Large intestine (tissue), 3 donors: ENCODE data around the gene SELP. TPM values are rescaled to one million over a fixed set of nuclear protein-coding genes. Genes with fewer than 3 reads are reported as not detected.
A peak's percentile ranks its signal among the peaks of the same experiment; 100 is the strongest.

Experiments used
- DNase-seq, 2 donors: peaks; one replicate each; pipeline versions ENCODE4 v3.0.0 to v3.0.0-alpha.2; 2013
- H3K27ac ChIP-seq: one replicate; pipeline ENCODE4 v1.5.1; 2013; ENCODE audit warnings: low read length
- H3K27me3 ChIP-seq: 2 replicates; pipeline ENCODE4 v1.6.1; 2013; ENCODE audit warnings: low read length; ENCODE audit not compliant: control insufficient read depth, insufficient read depth
- H3K36me3 ChIP-seq: 2 replicates; pipeline ENCODE4 v1.6.1; 2013; ENCODE audit warnings: low read length; ENCODE audit not compliant: control insufficient read depth, insufficient read depth
- H3K4me1 ChIP-seq: one replicate; pipeline ENCODE4 v1.6.1; 2013; ENCODE audit warnings: low read length; ENCODE audit not compliant: control insufficient read depth, insufficient read depth
- H3K4me3 ChIP-seq: one replicate; pipeline ENCODE4 v1.5.1; 2013; ENCODE audit warnings: low read length
- H3K9me3 ChIP-seq: one replicate; pipeline ENCODE4 v1.6.1; 2013; ENCODE audit warnings: mild to moderate bottlenecking, low read depth, low read length, moderate library complexity; ENCODE audit not compliant: control insufficient read depth
- WGBS: methylation state at CpG from one replicate; pipeline ENCODE4 v1.1.5; 2013; ENCODE audit warnings: low lambda C conversion rate; ENCODE audit not compliant: insufficient coverage; 5-methylcytosine and 5-hydroxymethylcytosine counted together
- polyA plus RNA-seq: library from polyadenylated mRNA; unstranded; fragments of 120-200 nt; gene quantifications from one replicate; pipeline ENCODE4 v1.2.1, GENCODE V29; 2013

Gene SELP
- polyA plus RNA-seq, 1 donor = 1.8 TPM

GRCh38 chr1:169623132-169623926 lies 6.6 kb downstream of the SELP start:
- H3K4me3 ChIP-seq = no peak overlapping the region
- DNase-seq = no peak
- no peaks in the 10 kb centered on the region for H3K4me1 ChIP-seq
- H3K9me3 ChIP-seq = no peaks in the 10 kb centered on the region
- peaks cover 10% of the 10 kb centered on the region for H3K27me3 ChIP-seq
- no peaks in the 10 kb centered on the region for H3K36me3 ChIP-seq
- no peak overlapping the region for H3K27ac ChIP-seq
- WGBS = 92% methylated on average over 2 of the region's 6 CpGs

DNA sequence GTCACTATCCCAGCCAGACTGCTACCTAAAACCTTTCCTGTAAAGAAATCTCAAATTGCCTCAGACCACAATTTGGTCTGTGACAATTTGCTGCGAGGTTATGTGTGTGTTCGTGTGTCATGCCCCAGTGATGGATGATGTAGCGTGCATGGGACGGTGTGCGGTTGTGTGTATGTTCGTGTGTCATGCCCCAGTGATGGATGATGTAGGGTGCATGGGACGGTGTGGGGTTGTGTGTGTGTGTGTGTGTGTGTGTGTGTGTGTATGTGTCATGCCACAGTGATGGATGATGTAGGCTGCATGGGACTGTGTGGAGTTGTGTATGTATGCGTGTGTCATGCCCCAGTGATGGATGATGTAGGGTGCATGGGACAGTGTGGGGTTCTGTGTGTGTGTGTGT lies 9.4 kb downstream of the SELP start:
- no peaks in the 10 kb centered on the region for H3K36me3 ChIP-seq
- DNase-seq = no peak
- no peak overlapping the region for H3K4me3 ChIP-seq
- 70% methylated on average over 2 of the region's 8 CpGs for WGBS
- H3K4me1 ChIP-seq = no peaks in the 10 kb centered on the region
- H3K27ac ChIP-seq = no peak overlapping the region
- peaks cover 11% of the 10 kb centered on the region for H3K27me3 ChIP-seq
- H3K9me3 ChIP-seq = no peaks in the 10 kb centered on the region

GRCh38 chr1:169618367-169618766 lies 11.6 kb downstream of the SELP start:
- H3K27me3 ChIP-seq = peaks cover 5% of the 10 kb centered on the region
- no peaks in the 10 kb centered on the region for H3K4me1 ChIP-seq
- H3K27ac ChIP-seq = no peak overlapping the region
- H3K4me3 ChIP-seq = no peak overlapping the region
- H3K36me3 ChIP-seq = no peaks in the 10 kb centered on the region
- WGBS = no CpG with 5 or more reads among the region's 2 CpGs
- H3K9me3 ChIP-seq = no peaks in the 10 kb centered on the region
- no peak for DNase-seq

DNA sequence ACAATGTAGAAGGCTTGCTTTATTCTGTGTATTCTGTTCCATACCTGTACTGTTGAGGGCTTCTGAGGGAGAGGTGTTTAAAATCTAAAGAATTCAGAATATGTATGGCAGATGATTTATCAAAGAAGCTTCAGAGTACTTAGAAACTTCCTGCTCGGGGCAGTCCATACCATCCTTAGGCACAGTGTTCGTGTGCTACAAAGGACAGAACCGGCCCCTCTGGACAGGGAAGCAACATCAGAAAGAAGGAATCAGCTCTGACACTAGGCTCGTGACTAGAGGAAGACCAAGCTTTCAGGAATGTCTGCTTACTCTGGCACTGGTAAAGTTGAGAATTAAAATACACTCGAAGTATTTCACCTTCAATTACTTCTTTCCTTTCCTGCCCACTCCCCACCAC lies 14.1 kb downstream of the SELP start:
- Histone ChIP-seq H3K4me3 (no peak overlapping the region), H3K4me1 (no peaks in the 10 kb centered on the region), H3K27me3 (peaks cover 8% of the 10 kb centered on the region), H3K36me3 (no peaks in the 10 kb centered on the region), H3K9me3 (no peaks in the 10 kb centered on the region), H3K27ac (no peak overlapping the region)
- no CpG with 5 or more reads among the region's 5 CpGs for whole genome bisulfite sequencing
- DNase-seq = no peak

DNA sequence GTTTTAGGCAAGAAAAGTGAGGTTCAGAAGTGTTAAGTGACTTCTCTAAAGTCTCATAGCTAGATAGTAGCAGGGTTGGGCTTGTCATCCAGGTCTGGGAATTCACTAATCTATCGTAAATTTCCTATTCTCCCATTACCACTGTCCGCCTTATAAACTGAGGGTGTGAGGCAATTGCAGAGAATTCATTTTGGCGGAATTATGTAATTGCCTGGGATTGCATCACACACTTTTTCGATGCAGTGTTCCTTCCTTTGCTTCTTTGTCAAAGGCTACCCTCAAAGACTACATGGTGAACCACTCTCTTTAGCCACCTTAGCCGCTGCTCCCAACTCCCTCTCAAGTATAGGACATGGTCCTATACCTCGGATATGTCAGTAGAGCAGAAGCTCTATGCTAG lies 19.1 kb downstream of the SELP start:
- no peaks in the 10 kb centered on the region for H3K4me1 ChIP-seq
- H3K27ac ChIP-seq = no peak overlapping the region
- H3K9me3 ChIP-seq = no peaks in the 10 kb centered on the region
- H3K4me3 ChIP-seq = no peak overlapping the region
- H3K27me3 ChIP-seq = peaks cover 6% of the 10 kb centered on the region
- WGBS = 80% methylated on average over 2 of the region's 6 CpGs
- H3K36me3 ChIP-seq = no peaks in the 10 kb centered on the region
- DNase-seq = no peak

- 17% methylated on average over 1 of the region's 1 CpG for WGBS
Measured at GRCh38 chr1:169610108-169610507, 19.8 kb downstream of the SELP start.

GRCh38 chr1:169608226-169608625 lies 21.7 kb downstream of the SELP start:
- no peak overlapping the region for H3K27ac ChIP-seq
- DNase-seq = no peak
- no peaks in the 10 kb centered on the region for H3K9me3 ChIP-seq
- no peak overlapping the region for H3K4me3 ChIP-seq
- H3K36me3 ChIP-seq = no peaks in the 10 kb centered on the region
- WGBS = 100% methylated on average over 3 of the region's 4 CpGs
- no peaks in the 10 kb centered on the region for H3K4me1 ChIP-seq
- peaks cover 10% of the 10 kb centered on the region for H3K27me3 ChIP-seq

More at GRCh38 chr1:169610108-169610507, 19.8 kb downstream of the SELP start:
- Histone ChIP-seq H3K27ac (no peak overlapping the region), H3K4me1 (no peaks in the 10 kb centered on the region), H3K9me3 (no peaks in the 10 kb centered on the region), H3K36me3 (no peaks in the 10 kb centered on the region), H3K27me3 (peaks cover 8% of the 10 kb centered on the region), H3K4me3 (no peak overlapping the region)
- DNase-seq = no peak

- no CpG with 5 or more reads among the region's 5 CpGs for WGBS
- H3K27ac ChIP-seq = no peak overlapping the region
- H3K4me1 ChIP-seq = no peaks in the 10 kb centered on the region
- H3K9me3 ChIP-seq = no peaks in the 10 kb centered on the region
- H3K27me3 ChIP-seq = peaks cover 7% of the 10 kb centered on the region
- no peak for DNase-seq
- H3K36me3 ChIP-seq = no peaks in the 10 kb centered on the region
- H3K4me3 ChIP-seq = no peak overlapping the region
Measured at GRCh38 chr1:169604781-169605560, 25.0 kb downstream of the SELP start.

GRCh38 chr1:169601096-169601881 lies 28.6 kb downstream of the SELP start:
- Histone ChIP-seq H3K4me1 (no peaks in the 10 kb centered on the region), H3K27ac (no peak overlapping the region), H3K36me3 (no peaks in the 10 kb centered on the region), H3K27me3 (peaks cover 9% of the 10 kb centered on the region), H3K9me3 (no peaks in the 10 kb centered on the region), H3K4me3 (no peak overlapping the region)
- DNase-seq = peak in 1 of 2 donors; percentile 4
- WGBS = 100% methylated on average over 1 of the region's 3 CpGs
